GM12878 (cell line): ENCODE measurements around the gene PTPN2. TPM values are rescaled to one million over a fixed set of nuclear protein-coding genes. Genes with fewer than 3 reads are reported as not detected.

Experiments
- ATAC-seq: fragments of 200-7000 bp; cut with Tn5 transposase; 3 replicates; pipeline ENCODE4 v1.9.1; 2020; ENCODE audit warnings: mild to moderate bottlenecking, moderate library complexity
- BruUV-seq: library from RNA; stranded (reverse); fragments of 400-500 nt; replicated peaks from 2 replicates; lab custom pipeline; 2021; lab: Mats Ljungman, UMichigan
- CTCF ChIA-PET: fragments of 300-600 bp; sonication (Branson Sonifier 250); formaldehyde crosslinking; extraction: SDS; loops from one replicate; lab custom pipeline; 2021; ENCODE audit warnings: inconsistent platforms; lab: Yijun Ruan, JAX
- POLR2A ChIA-PET: fragments of 350-600 bp; formaldehyde crosslinking; extraction: SDS; loops from one replicate; lab custom pipeline; 2021; ENCODE audit warnings: inconsistent platforms; lab: Charles Lee
- RAD21 ChIA-PET: fragments of 300-600 bp; sonication (Branson Sonifier 250); formaldehyde crosslinking; loops from one replicate; lab custom pipeline; 2023; ENCODE audit warnings: antibody characterized with exemption; ENCODE audit not compliant: unreplicated experiment; lab: Charles Lee
- SMC1A ChIA-PET: fragments of 300-600 bp; sonication (Branson Sonifier 250); formaldehyde crosslinking; loops from one replicate; lab custom pipeline; 2023; ENCODE audit not compliant: unreplicated experiment, uncharacterized antibody; lab: Charles Lee
- DNase-seq: peaks from one replicate; pipeline ENCODE4 v3.0.0-alpha.2; 2011; ENCODE audit warnings: low read depth, low spot score
- FAIRE-seq: peaks from 3 replicates; lab custom pipeline; 2011; peaks lifted over from hg19 to GRCh38; lab: Jason Lieb, UNC
- H2AFZ ChIP-seq: 2 replicates; pipeline ENCODE4 v1.6.0; 2011; ENCODE audit warnings: low read depth, low read length, control low read depth; ENCODE audit not compliant: control insufficient read depth
- H3K27ac ChIP-seq: 2 replicates; pipeline ENCODE4 v1.5.1; 2011; ENCODE audit warnings: control low read depth; ENCODE audit not compliant: control insufficient read depth, insufficient read depth
- H3K27me3 ChIP-seq, 2 experiments: replicated peaks in 1 of 2; 2 replicates each; pipeline versions ENCODE4 v1.6.0 to v1.6.1; 2011; ENCODE audit warnings: low read length in 1 of 2; ENCODE audit not compliant: control insufficient read depth in 2 of 2, insufficient read depth in 2 of 2
- H3K36me3 ChIP-seq, 2 experiments: 2 replicates each; pipeline ENCODE4 v1.5.1; 2011; ENCODE audit warnings: low read length in 1 of 2; ENCODE audit not compliant: control insufficient read depth in 2 of 2, insufficient read depth in 2 of 2
- H3K4me1 ChIP-seq: 2 replicates; pipeline ENCODE4 v1.6.1; 2011; ENCODE audit warnings: mild to moderate bottlenecking, low read length, moderate library complexity, mixed read lengths; ENCODE audit not compliant: control insufficient read depth, insufficient read depth
- H3K4me2 ChIP-seq: 2 replicates; pipeline ENCODE4 v1.6.0; 2011; ENCODE audit warnings: control low read depth; ENCODE audit not compliant: control insufficient read depth, insufficient read depth
- H3K4me3 ChIP-seq: fragments of 200-600 bp; sonication (generic); 2 replicates; pipeline ENCODE4 v1.5.1; 2016
- H3K79me2 ChIP-seq: 2 replicates; pipeline ENCODE4 v1.6.0; 2011; ENCODE audit warnings: low read length; ENCODE audit not compliant: control insufficient read depth, insufficient read depth
- H3K9ac ChIP-seq: 2 replicates; pipeline ENCODE4 v1.8.0; 2011; ENCODE audit warnings: low read length, control low read depth, mixed read lengths; ENCODE audit not compliant: control insufficient read depth, insufficient read depth
- H3K9me3 ChIP-seq: replicated peaks from 3 replicates; pipeline ENCODE4 v1.5.1; 2011; ENCODE audit warnings: mild to moderate bottlenecking, low read length; ENCODE audit not compliant: control insufficient read depth, insufficient read depth
- H4K20me1 ChIP-seq: 2 replicates; pipeline ENCODE4 v1.6.0; 2011; ENCODE audit not compliant: control insufficient read depth, insufficient read depth
- ATF2 ChIP-seq: IDR thresholded peaks from 2 replicates; pipeline ENCODE4 v1.6.1; 2012; ENCODE audit warnings: low read length, inconsistent platforms
- BCL11A ChIP-seq: IDR thresholded peaks from 2 replicates; pipeline ENCODE4 v1.6.1; 2011; ENCODE audit warnings: low read depth, low read length
- BMI1 ChIP-seq: fragments of 450-650 bp; IDR thresholded peaks from 2 replicates; pipeline ENCODE4 v1.6.1; 2016; ENCODE audit warnings: mild to moderate bottlenecking, moderate library complexity, borderline replicate concordance
- DPF2 ChIP-seq: fragments of 450-650 bp; IDR thresholded peaks from 2 replicates; pipeline ENCODE4 v1.6.1; 2017; ENCODE audit warnings: mild to moderate bottlenecking
- HDAC6 ChIP-seq: fragments of 200-600 bp; sonication (generic); IDR thresholded peaks from one replicate; pipeline ENCODE4 v1.8.0; 2017; ENCODE audit warnings: antibody characterized with exemption; ENCODE audit not compliant: unreplicated experiment
- NFYA ChIP-seq: IDR thresholded peaks from 2 replicates; pipeline ENCODE4 v1.6.1; 2011; ENCODE audit warnings: low read depth, mild to moderate bottlenecking, low read length, improper control_type of control experiment, borderline replicate concordance
- PBX3 ChIP-seq: IDR thresholded peaks from 2 replicates; pipeline ENCODE4 v1.6.1; 2011; ENCODE audit warnings: mild to moderate bottlenecking, low read depth, low read length, moderate library complexity; ENCODE audit not compliant: insufficient replicate concordance
- RBBP5 ChIP-seq: fragments of 200-600 bp; sonication (generic); conservative IDR thresholded peaks from 2 replicates; pipeline ENCODE4 v1.6.1; 2016
- RUNX3 ChIP-seq: IDR thresholded peaks from 2 replicates; pipeline ENCODE4 v1.6.1; 2012; ENCODE audit warnings: low read length, inconsistent platforms
- SMC3 ChIP-seq: IDR thresholded peaks from 2 replicates; pipeline ENCODE4 v1.6.1; 2011; ENCODE audit warnings: low read length, improper control_type of control experiment, borderline replicate concordance
- TBL1XR1 ChIP-seq: IDR thresholded peaks from 2 replicates; pipeline ENCODE4 v1.6.1; 2012; ENCODE audit warnings: low read depth, low read length, improper control_type of control experiment
- ZNF217 ChIP-seq: fragments of 450-650 bp; IDR thresholded peaks from 2 replicates; pipeline ENCODE4 v1.6.1; 2017; ENCODE audit warnings: antibody characterized with exemption, mild to moderate bottlenecking
- WGBS: methylation state at CpG from one replicate; pipeline ENCODE4 v1.1.6; 2016; ENCODE audit warnings: low lambda C conversion rate; ENCODE audit not compliant: insufficient replicate concordance, insufficient coverage; ENCODE audit errors: missing lambda C conversion rate; 5-methylcytosine and 5-hydroxymethylcytosine counted together
- in situ Hi-C: fragments of 300-500 bp; cut with MboI; formaldehyde crosslinking; loops from 9 replicates; pipeline ENCODE4 v1.14.3; 2018; ENCODE audit warnings: mixed read lengths
- intact Hi-C: fragments of 100-400 bp; cut with micrococcal nuclease; formaldehyde crosslinking; loops from one replicate; pipeline ENCODE4 v1.14.2; 2022; ENCODE audit not compliant: unreplicated experiment
- polyA plus RNA-seq, 11 experiments: library from polyadenylated mRNA; depleted of rRNA in 4 of 11; unstranded in 6 of 11; stranded (reverse) in 5 of 11; fragments of >200 nt; fragmentation: Nextera tagmentation in 4 of 11; fragmentation: Illumina TruSeq in 1 of 11; extraction: Ambion mirVana in 4 of 11; extraction: Trizol in 1 of 11; gene quantifications; 1 replicate in 1 of 11; 2 replicates in 10 of 11; pipeline versions ENCODE4 v1.2.1 to v1.2.3, GENCODE V29; 2011 to 2016; ENCODE audit warnings: inconsistent platforms in 2 of 11, missing spikeins in 2 of 11, low read depth in 1 of 11
- total RNA-seq, 4 experiments: library from RNA; depleted of rRNA in 3 of 4; stranded (reverse); fragments of >200 nt in 3 of 4; fragmentation: Illumina TruSeq in 1 of 4; extraction: Trizol in 1 of 4; gene quantifications; 2 replicates each; pipeline versions ENCODE4 v1.2.1 to v1.2.3, GENCODE V29; 2013 to 2021

Gene PTPN2
- total and polyA plus RNA-seq, 10 of the 15 experiments (the other 5 are each of a cell fraction or from before 2014, with no cell fraction given): 46.5 to 86.7 (median 64.6) TPM

- no peak overlapping the region for H2AFZ ChIP-seq
Observed at GRCh38 chr18:12906119-12906518, 22.1 kb upstream of the PTPN2 start.

More at GRCh38 chr18:12906119-12906518, 22.1 kb upstream of the PTPN2 start:
- POLR2A ChIA-PET: no interaction called here
- no peak for ATAC-seq
- RAD21 ChIA-PET: no interaction called here
- Histone ChIP-seq H4K20me1 (no peaks in the 10 kb centered on the region; the same call in 1 of the 2 replicates), H3K9me3 (no peaks in the 10 kb centered on the region; the same call in 2 of the 3 replicates), H3K27me3 (peaks cover 0 to 1% of the 10 kb centered on the region in 2 experiments; a peak in 3 of 4 replicates), H3K4me3 (no peak overlapping the region), H3K9ac (no peak overlapping the region), H3K36me3 (no peaks in the 10 kb centered on the region), H3K4me2 (no peak overlapping the region), H3K4me1 (no peaks in the 10 kb centered on the region; the same call in 1 of the 2 replicates), H3K27ac (no peak overlapping the region), H3K79me2 (no peaks in the 10 kb centered on the region)
- 39% methylated on average over 4 of the region's 4 CpGs for WGBS
- no peak for FAIRE-seq
- BruUV-seq: no TSS peak
- no peak for DNase-seq
- TF ChIP-seq RBBP5 (no peak), BMI1 (no peak), HDAC6 (no peak), RUNX3 (no peak), BCL11A (no peak), ZNF217 (no peak), ATF2 (no peak), PBX3 (no peak), DPF2 (no peak), TBL1XR1 (no peak), NFYA (no peak), SMC3 (no peak)
- CTCF ChIA-PET: no interaction called here
- SMC1A ChIA-PET: interaction anchor here (0.6 to 1.9 kb wide), 2 partner anchors 9 to 81 kb away, joined by 3 to 5 read pairs; no protein-coding TSS in a partner anchor
- intact Hi-C loops (no loop called here), in situ Hi-C loops (no loop called here)
